HG02943 (cell line): ENCODE data around the gene TBL3.

ENCODE experiments used
- ATAC-seq: cut with Tn5 transposase; IDR thresholded peaks from one replicate; pipeline ENCODE4 v1.9.1; 2021; ENCODE audit warnings: mild to moderate bottlenecking, low read depth, moderate library complexity; ENCODE audit not compliant: unreplicated experiment

Gene TBL3

DNA sequence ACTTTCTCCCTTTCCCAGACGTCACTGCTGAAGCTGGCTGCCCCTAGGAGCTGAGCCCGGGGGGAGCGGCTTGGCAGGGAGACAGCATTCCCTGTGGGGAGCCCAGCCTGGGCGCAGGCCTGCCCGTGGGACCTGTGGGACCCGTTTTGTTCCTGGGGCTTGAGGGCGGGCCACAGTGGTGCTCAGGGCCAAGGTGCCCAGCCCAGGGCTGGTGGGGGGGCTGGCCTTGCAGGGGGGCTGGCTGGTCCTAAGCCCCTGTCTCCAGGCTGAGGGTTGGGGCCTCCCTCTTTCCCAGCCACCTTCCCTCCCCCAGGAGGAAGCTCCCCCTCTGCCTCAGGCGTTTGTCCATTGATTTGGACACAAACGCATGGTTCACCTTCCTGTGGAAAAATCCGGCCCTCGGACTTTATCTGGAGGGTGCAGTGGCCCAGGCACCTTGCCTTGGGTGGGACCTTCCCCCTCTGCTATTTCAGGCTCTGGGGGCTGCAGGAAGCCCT is 59.3 kb downstream of the TBL3 start:
- ATAC-seq: no peak
